ENCODE data around the gene ADIPOR2.

The ADIPOR2 gene

GRCh38 chr12:1776170-1776921 lies 85.5 kb downstream of the ADIPOR2 start:
- DNase-seq (ENCODE audit: low read depth): no peak

- DNase-seq (ENCODE audit: low read depth): no peak
Observed at GRCh38 chr12:1777798-1778197, 86.9 kb downstream of the ADIPOR2 start.

- DNase-seq (ENCODE audit: low read depth): no peak
Observed at GRCh38 chr12:1778911-1779310, 88.0 kb downstream of the ADIPOR2 start.

- no peak for DNase-seq (ENCODE audit: low read depth)
Observed at GRCh38 chr12:1779783-1780182, 88.9 kb downstream of the ADIPOR2 start.

- DNase-seq (ENCODE audit: low read depth): no peak
Observed at GRCh38 chr12:1781772-1782171, 90.9 kb downstream of the ADIPOR2 start.

GRCh38 chr12:1782215-1782614 lies 91.3 kb downstream of the ADIPOR2 start:
- DNase-seq (ENCODE audit: low read depth): no peak

- DNase-seq (ENCODE audit: low read depth): no peak
Observed at GRCh38 chr12:1787714-1788113, 96.8 kb downstream of the ADIPOR2 start.

GRCh38 chr12:1790444-1790843 lies 99.6 kb downstream of the ADIPOR2 start:
- no peak for DNase-seq (ENCODE audit: low read depth)

GRCh38 chr12:1791104-1791841 lies 100.4 kb downstream of the ADIPOR2 start:
- DNase-seq (ENCODE audit: low read depth): peak; percentile 49

GRCh38 chr12:1792406-1792805 lies 101.5 kb downstream of the ADIPOR2 start:
- DNase-seq (ENCODE audit: low read depth): no peak

GRCh38 chr12:1793426-1794210 lies 102.7 kb downstream of the ADIPOR2 start:
- DNase-seq (ENCODE audit: low read depth): no peak

GRCh38 chr12:1794440-1795090 lies 103.7 kb downstream of the ADIPOR2 start:
- no peak for DNase-seq (ENCODE audit: low read depth)

GRCh38 chr12:1795221-1795784 lies 104.4 kb downstream of the ADIPOR2 start:
- no peak for DNase-seq (ENCODE audit: low read depth)

- DNase-seq (ENCODE audit: low read depth): peak; percentile 83
Observed at GRCh38 chr12:1795785-1796514, 105.1 kb downstream of the ADIPOR2 start.

GRCh38 chr12:1796515-1797010 lies 105.7 kb downstream of the ADIPOR2 start:
- DNase-seq (ENCODE audit: low read depth): no peak

GRCh38 chr12:1797011-1797901 lies 106.4 kb downstream of the ADIPOR2 start:
- DNase-seq (ENCODE audit: low read depth): no peak

GRCh38 chr12:1797991-1798640 lies 107.2 kb downstream of the ADIPOR2 start:
- DNase-seq (ENCODE audit: low read depth): no peak

GRCh38 chr12:1798641-1799020 lies 107.8 kb downstream of the ADIPOR2 start:
- no peak for DNase-seq (ENCODE audit: low read depth)

All from stimulated activated CD8-positive, alpha-beta memory T cell treated with anti-CD3 and anti-CD28 coated beads, Interleukin-15, amount 100 ng/mL, for 1 hour (primary cell).